Measurements from ENCODE around the gene ZSCAN2.

ZSCAN2 gene

GRCh38 chr15:84671211-84671610 is 70.4 kb downstream of the ZSCAN2 start:
- DNase-seq (ENCODE audit: low read depth): no peak
